Measurements from ENCODE around the gene ASB3.

The ASB3 gene

GRCh38 chr2:53780056-53780455 lies 6.7 kb downstream of the ASB3 start:
- Histone ChIP-seq H3K79me2 (ENCODE audit: insufficient read depth, low read length) (peaks cover 98% of the 10 kb centered on the region), H2AFZ (ENCODE audit: low read depth, low read length) (no peak overlapping the region), H3K9me3 (ENCODE audit: insufficient read depth, low read length, severe bottlenecking) (no peaks in the 10 kb centered on the region), H3K36me3 (ENCODE audit: insufficient read depth, low read length) (peaks cover 59% of the 10 kb centered on the region), H3K27ac (ENCODE audit: low read length) (no peak overlapping the region), H3K9ac (ENCODE audit: low read depth, low read length) (no peak overlapping the region), H3K4me1 (ENCODE audit: insufficient read depth, low read length) (peaks cover 13% of the 10 kb centered on the region), H3K4me2 (ENCODE audit: insufficient read depth, low read length) (no peak overlapping the region), H4K20me1 (ENCODE audit: insufficient read depth, low read length) (peaks cover 3% of the 10 kb centered on the region; the same call in 1 of the 2 replicates), H3K27me3 (ENCODE audit: insufficient read depth, low read length, poor library complexity) (no peaks in the 10 kb centered on the region), H3K4me3 (ENCODE audit: low read depth in 1 of 2, low read length in 2 of 2) (no peak overlapping the region)
- TF ChIP-seq CTCF (IDR thresholded peaks at IDR 0.05; ENCODE audit: borderline replicate concordance, extremely low read depth, low read length, poor library complexity, severe bottlenecking) (no peak), EZH2 (IDR thresholded peaks at IDR 0.05; ENCODE audit: borderline replicate concordance, low read depth, low read length, severe bottlenecking) (no peak)
- DNase-seq (no peak), ATAC-seq (ENCODE audit: insufficient read depth, low read depth) (no peak)

- Histone ChIP-seq H3K79me2 (ENCODE audit: insufficient read depth, low read length) (peaks cover 98% of the 10 kb centered on the region), H3K4me2 (ENCODE audit: insufficient read depth, low read length) (no peak overlapping the region), H4K20me1 (ENCODE audit: insufficient read depth, low read length) (no peaks in the 10 kb centered on the region; the same call in 1 of the 2 replicates), H3K9ac (ENCODE audit: low read depth, low read length) (no peak overlapping the region), H3K4me1 (ENCODE audit: insufficient read depth, low read length) (no peaks in the 10 kb centered on the region), H3K27ac (ENCODE audit: low read length) (no peak overlapping the region), H3K36me3 (ENCODE audit: insufficient read depth, low read length) (peaks cover 63% of the 10 kb centered on the region), H3K27me3 (ENCODE audit: insufficient read depth, low read length, poor library complexity) (no peaks in the 10 kb centered on the region), H3K9me3 (ENCODE audit: insufficient read depth, low read length, severe bottlenecking) (no peaks in the 10 kb centered on the region), H2AFZ (ENCODE audit: low read depth, low read length) (no peak overlapping the region), H3K4me3 (ENCODE audit: low read depth in 1 of 2, low read length in 2 of 2) (no peak overlapping the region)
- ATAC-seq (ENCODE audit: insufficient read depth, low read depth) (no peak), DNase-seq (no peak)
- TF ChIP-seq CTCF (IDR thresholded peaks at IDR 0.05; ENCODE audit: borderline replicate concordance, extremely low read depth, low read length, poor library complexity, severe bottlenecking) (no peak), EZH2 (IDR thresholded peaks at IDR 0.05; ENCODE audit: borderline replicate concordance, low read depth, low read length, severe bottlenecking) (no peak)
Measured at GRCh38 chr2:53778536-53779162, 8.1 kb downstream of the ASB3 start.

- Histone ChIP-seq H3K9ac (ENCODE audit: low read depth, low read length) (no peak overlapping the region), H3K4me1 (ENCODE audit: insufficient read depth, low read length) (no peaks in the 10 kb centered on the region), H3K27ac (ENCODE audit: low read length) (no peak overlapping the region), H3K27me3 (ENCODE audit: insufficient read depth, low read length, poor library complexity) (no peaks in the 10 kb centered on the region), H3K4me3 (ENCODE audit: low read depth in 1 of 2, low read length in 2 of 2) (no peak overlapping the region), H2AFZ (ENCODE audit: low read depth, low read length) (no peak overlapping the region), H3K9me3 (ENCODE audit: insufficient read depth, low read length, severe bottlenecking) (no peaks in the 10 kb centered on the region), H3K4me2 (ENCODE audit: insufficient read depth, low read length) (no peak overlapping the region), H4K20me1 (ENCODE audit: insufficient read depth, low read length) (no peaks in the 10 kb centered on the region; the same call in 1 of the 2 replicates), H3K36me3 (ENCODE audit: insufficient read depth, low read length) (peaks cover 62% of the 10 kb centered on the region), H3K79me2 (ENCODE audit: insufficient read depth, low read length) (peaks cover 97% of the 10 kb centered on the region)
- no peak for DNase-seq
- no peak for TF ChIP-seq EZH2 (IDR thresholded peaks at IDR 0.05; ENCODE audit: borderline replicate concordance, low read depth, low read length, severe bottlenecking)
- TF ChIP-seq CTCF (IDR thresholded peaks at IDR 0.05; ENCODE audit: borderline replicate concordance, extremely low read depth, low read length, poor library complexity, severe bottlenecking) = no peak
- ATAC-seq (ENCODE audit: insufficient read depth, low read depth) = no peak
Measured at GRCh38 chr2:53777134-53777533, 9.6 kb downstream of the ASB3 start.
